ENCODE measurements around the gene ALAS2. TPM values are rescaled to one million over a fixed set of nuclear protein-coding genes. Genes with fewer than 3 reads are reported as not detected.

Gene ALAS2
- total RNA-seq = not detected in 2 replicates

GRCh38 chrX:55030271-55031205 lies at the start of gene ALAS2:
Gene ALAS2 (minus strand): TSS chrX:55030977. CDS start chrX:55026000, 4,977 bp downstream.

GRCh38 chrX:55074851-55075467 lies 44.2 kb upstream of the ALAS2 start, which contains the start of gene PAGE2B:
Gene PAGE2B (plus strand): TSS chrX:55075030. CDS start chrX:55076042, 1,012 bp downstream.

GRCh38 chrX:54999717-55000598 lies 30.8 kb downstream of the ALAS2 start, which contains the start of gene APEX2:
Gene APEX2 (plus strand): TSS chrX:55000363. CDS start chrX:55000423, 60 bp downstream.

GRCh38 chrX:54994099-54994498 lies 36.7 kb downstream of the ALAS2 start, which contains the start of gene PFKFB1:
Gene PFKFB1 (minus strand): TSS chrX:54994188. CDS start chrX:54994007, 181 bp downstream.

Other genes starting within 250 kb of the ALAS2 start
- not detected in 2 replicates for gene ITIH6, start 232.7 kb downstream of the ALAS2 start, total RNA-seq
- 63.9 and 65.3 TPM in 2 replicates for gene MAGED2, start 223.2 kb downstream of the ALAS2 start, total RNA-seq
- gene TRO, start 110.2 kb downstream of the ALAS2 start, total RNA-seq = 0.14 TPM in 1 of 2 replicates, not detected in the other
- under 0.01 and 0.21 TPM in 2 replicates for gene PFKFB1, start 36.8 kb downstream of the ALAS2 start, total RNA-seq
- gene APEX2, start 30.6 kb downstream of the ALAS2 start, total RNA-seq = 8.8 and 18.1 TPM in 2 replicates
- gene PAGE2B, start 44.1 kb upstream of the ALAS2 start, total RNA-seq = not detected in 2 replicates
- not detected in 2 replicates for gene PAGE2, start 58.0 kb upstream of the ALAS2 start, total RNA-seq
- gene PAGE5, start 189.4 kb upstream of the ALAS2 start, total RNA-seq = not detected in 2 replicates
- gene PAGE3, start 233.9 kb upstream of the ALAS2 start, total RNA-seq = not detected in 2 replicates

All from nasal cavity respiratory epithelium epithelial cell of viscerocranial mucosa (primary cell).